C4-2B (cell line): ENCODE data around the gene DUSP10.

Experiments
- H3K27ac ChIP-seq: fragments of 450-650 bp; 2 replicates; pipeline ENCODE4 v1.5.1; 2017
- CTCF ChIP-seq: fragments of 450-650 bp; conservative IDR thresholded peaks from 2 replicates; pipeline ENCODE4 v1.5.1; 2017; ENCODE audit warnings: mild to moderate bottlenecking
- ZFX ChIP-seq: fragments of 450-650 bp; IDR thresholded peaks from 2 replicates; pipeline ENCODE4 v1.6.1; 2017

The DUSP10 gene

DNA sequence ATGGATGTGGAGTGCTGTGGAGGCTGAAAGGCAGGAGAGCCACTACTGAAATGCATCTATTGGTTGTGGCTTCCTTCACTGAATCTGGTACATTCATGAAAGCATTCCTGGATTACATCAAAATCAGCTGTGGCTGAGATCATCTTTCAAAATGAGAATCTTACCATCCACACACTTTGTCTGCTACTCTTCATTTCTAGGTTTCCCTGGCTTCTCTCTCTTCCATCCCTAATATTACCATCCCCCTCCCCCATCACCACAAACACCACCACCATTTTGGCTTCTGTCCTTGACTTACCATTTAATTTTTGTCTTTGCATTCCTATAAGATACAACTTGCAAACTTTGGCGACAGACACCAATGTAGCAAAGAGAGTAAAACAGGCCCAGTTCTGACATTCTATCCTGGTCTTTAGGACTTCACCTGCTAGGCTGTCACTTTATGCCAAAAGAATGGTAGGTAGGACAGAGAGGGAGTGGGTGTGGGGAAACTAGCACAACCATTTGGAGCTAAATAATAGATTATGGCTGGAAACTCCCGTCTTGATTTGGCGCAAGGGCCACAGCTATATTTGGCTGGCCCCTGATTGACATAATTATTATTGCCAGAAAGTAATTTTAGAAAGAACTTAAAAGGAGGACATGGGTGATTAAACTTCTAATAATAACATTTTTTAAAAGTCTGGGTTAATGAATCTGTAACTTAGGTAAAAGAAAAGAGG lies 15.1 kb upstream of the DUSP10 start:
- no peak overlapping the region for H3K27ac ChIP-seq
- TF ChIP-seq ZFX: no peak
- TF ChIP-seq CTCF: no peak

DNA sequence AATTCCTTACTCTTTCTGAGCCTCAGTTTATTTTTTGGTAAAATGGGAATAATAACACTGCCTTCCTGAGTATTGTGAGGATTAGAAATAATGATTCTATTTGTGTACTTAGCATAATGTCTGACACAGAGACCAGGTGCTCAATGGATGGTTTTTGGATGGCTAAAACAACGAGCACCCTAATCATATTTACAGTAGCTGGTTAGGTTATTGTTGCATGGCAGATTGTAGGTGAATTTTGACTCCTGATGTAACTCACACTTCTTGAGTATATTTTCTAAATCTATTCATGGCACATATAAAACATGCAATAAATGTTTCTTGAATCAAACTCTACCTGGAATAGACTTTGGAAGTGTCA lies 11.9 kb upstream of the DUSP10 start:
- no peak overlapping the region for H3K27ac ChIP-seq
- TF ChIP-seq ZFX: no peak
- no peak for TF ChIP-seq CTCF

GRCh38 chr1:221751226-221751887 lies 9.5 kb upstream of the DUSP10 start:
- no peak overlapping the region for H3K27ac ChIP-seq
- TF ChIP-seq ZFX (no peak), CTCF (no peak)

DNA sequence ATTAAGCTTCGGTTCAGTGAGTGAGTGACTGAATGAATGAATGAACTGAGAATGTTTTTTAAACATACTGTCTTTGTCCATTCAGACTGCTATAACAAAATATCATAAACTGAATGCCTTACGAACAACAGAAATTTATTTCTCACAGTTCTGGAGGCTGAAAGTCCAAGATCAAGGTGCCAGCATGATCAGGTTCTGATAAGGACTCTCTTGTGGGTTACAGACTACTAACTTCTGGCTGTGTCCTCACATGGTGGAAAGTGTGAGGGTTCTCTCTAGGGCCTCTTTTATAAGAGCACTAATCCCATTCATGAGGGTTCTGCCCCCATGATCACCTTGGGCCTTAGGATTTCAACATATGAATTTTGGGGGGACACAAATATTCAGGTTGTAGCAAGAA lies 7.1 kb upstream of the DUSP10 start:
- no peak for TF ChIP-seq CTCF
- TF ChIP-seq ZFX: no peak
- H3K27ac ChIP-seq: no peak overlapping the region

DNA sequence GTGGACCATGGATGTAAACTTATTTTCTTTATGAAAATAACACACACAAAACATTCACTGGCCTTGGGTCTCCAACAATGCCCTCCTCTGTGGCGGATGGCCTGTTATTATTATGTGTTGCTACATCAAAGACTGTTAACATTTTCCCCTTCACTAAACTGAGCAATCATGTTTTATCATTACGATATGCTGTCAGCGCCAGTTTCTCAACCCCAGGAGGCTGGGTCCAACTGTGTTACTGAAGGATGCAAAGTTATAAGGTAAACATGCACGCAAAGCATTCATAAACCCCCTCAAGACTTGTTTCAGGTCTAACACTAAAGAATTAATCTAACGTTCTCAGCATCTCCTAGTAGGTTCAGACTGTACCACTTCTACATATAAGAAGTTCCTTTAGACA lies 6.0 kb upstream of the DUSP10 start:
- no peak for TF ChIP-seq ZFX
- no peak for TF ChIP-seq CTCF
- H3K27ac ChIP-seq: no peak overlapping the region

- no peak for TF ChIP-seq CTCF
- H3K27ac ChIP-seq: peak overlapping the region; percentile 76
These were observed 1.7 kb upstream of the DUSP10 start for GRCh38 chr1:221743416-221744208.
